DMS153 treated with DMSO at 0.1 percent for 48 hours (cell line): Measurements from ENCODE around the gene ACOT6.
"Not testable (repeated sequence)": the region's sequence is repeated elsewhere in the genome, so short reads cannot be mapped to it uniquely, and the experiment has no call there.

ENCODE experiments used
- DNase-seq: peaks from one replicate; lab custom pipeline; 2025; ENCODE audit not compliant: unreplicated experiment; lab: John Stamatoyannopoulos, UW

ACOT6 gene

GRCh38 chr14:73594491-73594890 lies 17.8 kb upstream of the ACOT6 start:
- no peak for DNase-seq

- no peak for DNase-seq
Measured at GRCh38 chr14:73599499-73599898, 12.8 kb upstream of the ACOT6 start.

- no peak for DNase-seq
Measured at GRCh38 chr14:73602994-73603393, 9.3 kb upstream of the ACOT6 start.

GRCh38 chr14:73606271-73606670 lies 6.0 kb upstream of the ACOT6 start:
- DNase-seq: no peak

- DNase-seq: no peak
Measured at GRCh38 chr14:73607241-73607640, 5.1 kb upstream of the ACOT6 start.

- no peak for DNase-seq
Measured at GRCh38 chr14:73610687-73611086, 1.6 kb upstream of the ACOT6 start.

- DNase-seq: no peak
Measured at GRCh38 chr14:73613046-73613383, 698 bp downstream of the ACOT6 start.

- DNase-seq: no peak
Measured at GRCh38 chr14:73613419-73613963, 1.2 kb downstream of the ACOT6 start.

- DNase-seq: no peak
Measured at GRCh38 chr14:73616831-73617230, 4.5 kb downstream of the ACOT6 start.

- DNase-seq: no peak
Measured at GRCh38 chr14:73619524-73619923, 7.2 kb downstream of the ACOT6 start.

GRCh38 chr14:73620268-73620667 lies 8.0 kb downstream of the ACOT6 start:
- DNase-seq: no peak

GRCh38 chr14:73623504-73624054 lies 11.3 kb downstream of the ACOT6 start:
- no peak for DNase-seq

GRCh38 chr14:73625706-73626105 lies 13.4 kb downstream of the ACOT6 start:
- DNase-seq: no peak

- DNase-seq: no peak
Measured at GRCh38 chr14:73627151-73627558, 14.8 kb downstream of the ACOT6 start.

GRCh38 chr14:73630009-73630780 lies 17.9 kb downstream of the ACOT6 start:
- DNase-seq: no peak

GRCh38 chr14:73633116-73634010 lies 21.0 kb downstream of the ACOT6 start:
- DNase-seq: peak; percentile 23

- DNase-seq: peak; percentile 10
Measured at GRCh38 chr14:73634011-73634833, 21.9 kb downstream of the ACOT6 start.

- DNase-seq: not testable (repeated sequence)
Measured at GRCh38 chr14:73636355-73636754, 24.0 kb downstream of the ACOT6 start.

- DNase-seq: no peak
Measured at GRCh38 chr14:73637830-73638229, 25.5 kb downstream of the ACOT6 start.

GRCh38 chr14:73640796-73641365 lies 28.6 kb downstream of the ACOT6 start:
- no peak for DNase-seq
